T47D (cell line): ENCODE measurements around the gene CBLC.
"Not testable (repeated sequence)": the region's sequence is repeated elsewhere in the genome, so short reads cannot be mapped to it uniquely, and the experiment has no call there.

ENCODE experiments used
- DNase-seq, 2 experiments: peaks; one replicate each; pipeline versions ENCODE4 v3.0.0 to v3.0.0-alpha.2; 2011 to 2012; ENCODE audit warnings: low read depth in 1 of 2, low spot score in 1 of 2
- JUND ChIP-seq: IDR thresholded peaks from 2 replicates; pipeline ENCODE4 v1.6.1; 2012; ENCODE audit warnings: low read depth
- in situ Hi-C: cut with HindIII; loops from 2 replicates; pipeline ENCODE4 v1.10.0; 2016; ENCODE audit warnings: low sequenced_read_pairs, low pct_unique_long_range_greater_than_20kb

CBLC gene

DNA sequence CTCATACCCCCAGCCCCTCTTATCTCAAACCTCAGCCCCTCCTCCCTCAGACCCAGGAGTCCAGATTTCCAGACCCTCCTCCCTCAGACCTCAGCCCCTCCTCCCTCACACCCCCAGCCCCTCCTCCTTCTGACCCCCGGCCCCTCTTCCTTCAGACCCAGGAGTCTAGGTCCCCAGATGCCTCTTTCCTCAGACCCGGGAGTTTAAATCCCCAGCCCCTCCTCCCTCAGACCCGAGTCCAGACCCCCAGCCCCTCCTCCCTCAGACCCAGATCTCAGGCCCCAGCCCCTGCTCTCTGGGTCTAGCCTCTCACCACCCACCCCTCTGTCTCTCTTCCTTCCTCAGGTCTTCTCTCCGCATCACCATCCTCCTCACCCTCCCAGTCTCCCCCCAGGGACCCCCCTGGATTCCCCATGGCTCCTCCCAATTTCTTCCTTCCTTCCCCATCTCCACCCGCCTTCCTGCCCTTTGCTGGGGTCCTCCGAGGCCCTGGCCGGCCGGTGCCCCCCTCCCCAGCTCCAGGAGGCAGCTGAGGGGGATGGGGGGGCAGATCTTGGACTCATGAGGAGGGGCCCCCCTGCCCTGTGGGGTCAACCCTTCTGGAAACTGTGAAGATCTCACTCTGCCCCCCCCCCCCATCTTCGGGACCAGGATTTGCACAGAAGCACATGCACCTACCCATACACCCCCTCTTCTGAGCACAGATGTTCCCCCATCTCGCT is 18.4 kb upstream of the CBLC start:
- DNase-seq: no peak
- no peak for TF ChIP-seq JUND
- in situ Hi-C loops: no loop called here

DNA sequence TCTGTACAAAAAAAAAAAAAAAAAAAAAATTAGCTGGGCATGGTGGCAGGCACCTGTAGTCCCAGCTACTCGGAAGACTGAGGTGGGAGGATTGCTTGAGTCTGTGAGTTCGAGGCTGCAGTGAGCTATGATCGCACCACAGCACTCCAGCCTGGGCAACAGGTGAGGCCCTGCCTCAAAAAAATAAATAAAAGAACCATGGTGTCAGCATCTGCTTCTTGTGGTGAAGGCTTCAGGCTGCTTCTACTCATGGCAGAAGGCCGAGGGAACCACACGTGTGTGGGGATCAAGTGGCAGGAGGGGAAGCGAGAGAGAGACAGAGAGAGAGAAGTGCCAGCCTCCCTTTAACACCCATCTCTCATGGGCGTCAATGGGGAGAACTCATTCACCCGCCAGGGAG is 15.7 kb upstream of the CBLC start:
- in situ Hi-C loops: no loop called here
- DNase-seq: no peak
- no peak for TF ChIP-seq JUND

DNA sequence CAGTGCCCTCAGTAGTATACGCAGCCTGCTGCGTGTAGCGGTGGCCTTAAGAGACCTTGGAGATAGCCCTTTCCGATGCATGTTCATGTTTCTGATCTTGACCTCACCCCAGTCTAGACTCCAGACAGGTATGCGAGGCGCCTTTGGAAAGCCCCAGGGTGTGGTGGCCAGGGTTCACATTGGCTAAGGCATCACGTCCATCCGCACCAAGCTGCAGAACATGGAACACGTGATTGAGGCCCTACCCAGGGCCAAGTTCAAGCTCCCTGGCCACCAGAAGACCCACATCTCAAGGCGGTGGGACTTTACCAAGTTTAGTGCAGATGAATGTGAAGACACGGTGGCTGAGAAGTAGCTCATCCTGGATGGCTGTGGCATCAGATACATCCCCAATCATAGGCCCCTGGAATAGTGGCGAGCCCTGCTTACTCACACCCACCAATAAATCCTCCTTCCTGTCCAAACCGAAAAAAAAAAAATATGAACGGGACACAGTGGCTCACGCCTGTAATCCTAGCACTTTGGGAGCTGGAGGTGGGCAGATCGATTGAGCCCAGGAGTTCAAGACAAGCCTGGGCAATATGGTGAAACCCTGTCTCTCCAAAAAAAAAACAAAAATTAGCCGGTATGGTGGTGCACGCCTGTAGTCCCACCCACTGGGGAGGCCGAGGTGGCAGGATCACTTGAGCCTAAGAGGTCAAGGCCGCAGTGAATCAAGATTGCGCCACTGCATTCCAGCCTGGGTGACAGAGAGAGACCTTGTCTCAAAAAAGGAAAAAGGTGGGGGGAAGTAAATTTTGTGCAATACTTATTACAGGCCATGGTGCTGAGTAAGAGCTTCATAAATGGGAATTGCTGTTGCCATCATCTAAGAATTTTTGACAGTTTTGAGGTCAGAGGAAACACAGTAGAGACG is 12.4 kb upstream of the CBLC start:
- no peak for TF ChIP-seq JUND
- in situ Hi-C loops: no loop called here
- no peak for DNase-seq

DNA sequence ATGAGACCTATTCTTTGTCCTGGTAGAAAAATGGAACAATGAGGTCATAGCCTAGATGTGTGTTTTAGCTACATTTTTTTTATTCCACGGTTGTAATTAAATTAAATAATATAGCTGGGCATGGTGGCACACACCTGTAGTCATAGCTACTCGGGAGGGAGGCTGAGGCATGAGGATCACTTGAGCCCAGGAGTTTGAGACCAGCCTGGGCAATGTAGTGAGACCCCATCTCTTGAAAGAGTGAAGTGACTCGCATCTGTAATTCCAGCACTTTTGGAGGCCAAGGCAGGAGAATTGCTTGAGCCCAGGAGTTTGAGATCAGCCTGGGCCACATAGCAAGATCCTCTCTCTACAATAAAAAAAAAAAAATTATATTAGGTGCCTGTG is 11.7 kb upstream of the CBLC start:
- no peak for DNase-seq
- in situ Hi-C loops: no loop called here
- no peak for TF ChIP-seq JUND

DNA sequence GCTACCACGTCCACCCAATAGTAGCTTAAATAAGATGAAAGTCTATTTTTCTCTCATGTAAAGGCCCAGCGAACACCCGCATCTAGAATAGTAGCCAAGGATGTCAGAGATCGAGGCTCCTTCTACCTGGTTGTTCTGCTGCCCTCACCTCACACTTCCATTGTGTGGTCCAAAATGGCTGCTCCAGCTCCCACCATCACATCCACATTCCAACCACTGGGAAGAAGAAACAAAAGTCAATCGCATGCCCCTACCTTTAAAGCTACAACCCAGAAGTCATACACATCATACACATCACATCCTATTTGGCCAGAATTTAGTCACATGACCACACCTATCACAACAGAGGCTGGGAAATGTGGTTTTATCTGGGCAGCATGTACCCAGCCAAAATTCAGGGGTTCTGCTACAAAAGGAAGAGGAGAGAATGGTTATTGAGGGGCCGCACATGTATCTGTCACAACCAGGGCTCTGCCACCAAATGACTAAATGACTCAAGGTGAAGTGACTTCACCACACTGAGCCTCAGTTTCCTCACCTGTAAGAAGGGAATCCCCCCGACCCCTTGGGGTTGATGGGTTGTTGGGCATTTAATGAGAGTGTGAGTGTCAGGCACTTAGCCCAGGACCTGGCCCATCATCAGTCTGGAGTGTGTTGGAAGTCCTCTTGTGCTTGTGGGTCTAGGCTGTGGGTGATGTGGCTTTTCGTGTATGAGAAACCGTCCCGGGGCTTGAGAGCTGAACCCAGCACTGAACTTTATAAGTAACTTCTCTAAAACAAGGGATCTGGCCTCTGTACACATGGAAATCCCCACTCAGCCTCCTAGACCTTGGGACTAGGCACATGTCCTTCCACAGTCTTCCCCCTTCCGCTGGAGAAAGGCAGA is 10.2 kb upstream of the CBLC start:
- DNase-seq: no peak
- in situ Hi-C loops: no loop called here
- no peak for TF ChIP-seq JUND

DNA sequence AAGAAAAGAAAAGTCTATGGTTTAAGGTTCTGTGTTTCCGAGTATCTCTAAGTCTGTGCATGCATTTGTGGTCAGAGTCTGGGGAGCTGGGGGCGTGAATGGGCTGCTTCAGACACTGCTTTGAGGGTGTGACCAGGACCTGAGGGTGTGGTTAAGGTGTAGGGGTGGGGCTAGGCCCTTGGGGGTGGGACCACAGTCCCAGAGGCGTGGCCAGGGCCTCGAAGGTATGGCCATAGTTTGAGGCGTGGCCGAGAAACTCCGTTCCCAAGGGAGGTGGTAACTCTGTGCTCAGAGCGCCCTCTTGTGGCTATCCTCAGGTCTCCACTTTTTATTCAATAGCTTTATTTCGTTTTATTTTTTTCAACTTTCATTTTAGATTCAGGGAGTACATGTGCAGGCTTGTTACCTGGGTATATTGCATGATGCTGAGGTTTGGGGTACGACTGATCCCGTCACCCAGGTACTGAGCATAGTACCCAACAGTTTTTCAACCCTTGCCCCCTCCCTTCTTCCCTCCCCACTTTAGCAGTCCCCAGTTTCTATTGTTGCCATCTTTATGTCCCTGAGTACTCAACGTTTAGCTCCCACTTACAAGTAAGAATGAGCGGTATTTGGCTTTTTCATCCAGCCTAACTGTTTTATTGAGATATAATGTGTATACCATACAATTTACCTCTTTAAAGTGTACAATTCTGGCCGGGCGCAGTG is 7.0 kb upstream of the CBLC start:
- peak; percentile 83 to 95 for DNase-seq
- in situ Hi-C loops: no loop called here
- no peak for TF ChIP-seq JUND

DNA sequence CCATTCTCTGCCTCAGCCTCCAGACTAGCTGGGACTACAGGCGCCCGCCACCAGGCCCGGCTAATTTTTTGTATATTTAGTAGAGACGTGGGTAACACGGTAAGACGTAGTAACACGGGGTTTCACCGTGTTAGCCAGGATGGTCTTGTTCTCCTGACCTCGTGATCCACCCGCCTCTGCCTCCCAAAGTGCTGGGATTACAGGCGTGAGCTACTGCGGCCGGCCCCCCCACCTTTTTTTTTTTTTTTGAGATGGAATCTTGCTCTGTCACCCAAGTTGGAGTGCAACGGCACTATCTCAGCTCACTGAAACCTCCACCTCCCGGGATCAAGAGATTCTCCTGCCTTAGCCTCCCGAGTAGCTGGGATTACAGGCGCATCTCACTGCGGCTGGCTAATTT is 5.5 kb upstream of the CBLC start:
- in situ Hi-C loops, DNase-seq: not testable (repeated sequence)

DNA sequence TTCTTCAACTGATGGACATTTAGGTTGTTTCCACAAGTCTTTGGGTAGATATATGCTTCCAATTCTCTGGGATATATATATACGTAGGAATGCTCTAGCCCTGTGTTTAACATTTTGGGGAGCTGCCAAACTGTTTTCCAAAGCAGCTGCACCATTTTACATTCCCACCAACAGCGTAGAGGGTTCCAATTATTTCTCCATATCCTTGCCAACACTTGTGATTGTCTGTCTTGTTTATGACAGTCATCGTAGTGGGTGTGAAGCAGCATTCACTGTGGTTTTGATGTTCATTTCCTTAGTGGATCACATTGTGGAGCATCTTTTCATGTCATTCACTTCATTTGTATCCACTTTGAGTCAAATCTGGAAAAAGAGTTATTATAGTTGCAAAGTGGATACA is 4.7 kb upstream of the CBLC start:
- in situ Hi-C loops: no loop called here
- DNase-seq: no peak
- TF ChIP-seq JUND: no peak

DNA sequence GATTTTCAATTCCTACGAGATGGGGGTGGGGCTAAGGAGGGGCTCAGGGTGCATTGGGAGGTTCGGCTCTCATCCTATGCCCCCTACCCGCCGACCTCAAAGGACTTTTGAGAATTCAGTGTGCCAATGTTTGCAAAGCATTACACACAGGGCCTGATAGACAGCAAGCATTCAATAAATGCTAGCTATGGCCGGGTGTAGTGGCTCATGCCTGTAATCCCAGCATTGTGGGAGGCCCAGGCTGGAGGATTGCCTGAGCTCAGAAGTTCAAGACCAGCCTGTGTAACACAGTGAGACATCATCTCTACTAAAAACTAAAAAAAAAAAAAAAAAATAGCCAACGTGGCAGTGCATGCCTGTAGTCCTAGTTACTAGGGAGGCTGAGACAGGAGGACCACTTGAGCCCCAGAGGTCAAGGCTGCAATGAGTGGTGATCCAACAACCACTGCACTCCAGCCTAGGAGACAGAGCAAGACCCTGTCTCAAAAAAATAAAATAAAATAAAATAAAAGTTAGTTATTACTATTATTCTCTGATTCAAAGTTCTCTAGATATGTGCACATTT is 1.9 kb upstream of the CBLC start:
- no peak for TF ChIP-seq JUND
- no peak for DNase-seq
- in situ Hi-C loops: no loop called here

DNA sequence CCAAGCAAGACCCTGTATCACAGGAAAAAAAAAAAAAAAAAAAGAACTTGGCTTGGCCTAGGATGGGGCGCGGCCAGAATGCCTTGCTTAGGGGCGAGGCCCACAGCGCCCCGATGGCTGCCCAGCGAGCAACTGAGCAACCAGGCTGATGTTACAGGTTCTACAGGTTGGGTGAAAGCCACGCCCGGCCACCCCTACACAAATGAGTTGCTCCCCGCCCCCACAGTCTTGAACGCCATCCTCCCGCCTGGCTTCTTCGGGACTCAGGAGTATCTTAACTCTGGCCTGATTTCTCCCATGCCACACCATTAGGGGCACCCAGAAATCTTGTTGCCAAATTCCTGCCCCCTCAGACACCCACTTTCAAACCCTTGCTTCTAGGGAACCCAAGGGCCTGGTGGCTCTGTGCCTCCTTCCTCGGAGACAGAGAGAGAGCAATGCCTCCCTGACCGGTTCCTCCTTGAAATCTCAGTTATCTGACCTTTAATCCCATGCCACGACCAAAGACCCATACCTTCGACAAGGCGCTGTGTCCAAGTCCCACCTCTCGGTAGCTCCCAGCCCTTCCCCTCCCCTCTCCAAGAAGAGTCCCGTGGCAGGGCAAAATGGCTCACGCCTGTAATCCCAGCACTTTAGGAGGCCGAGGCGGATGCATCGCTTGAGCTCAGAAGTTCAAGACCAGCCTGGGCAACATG is 1.1 kb upstream of the CBLC start:
- in situ Hi-C loops: no loop called here
- no peak for TF ChIP-seq JUND

DNA sequence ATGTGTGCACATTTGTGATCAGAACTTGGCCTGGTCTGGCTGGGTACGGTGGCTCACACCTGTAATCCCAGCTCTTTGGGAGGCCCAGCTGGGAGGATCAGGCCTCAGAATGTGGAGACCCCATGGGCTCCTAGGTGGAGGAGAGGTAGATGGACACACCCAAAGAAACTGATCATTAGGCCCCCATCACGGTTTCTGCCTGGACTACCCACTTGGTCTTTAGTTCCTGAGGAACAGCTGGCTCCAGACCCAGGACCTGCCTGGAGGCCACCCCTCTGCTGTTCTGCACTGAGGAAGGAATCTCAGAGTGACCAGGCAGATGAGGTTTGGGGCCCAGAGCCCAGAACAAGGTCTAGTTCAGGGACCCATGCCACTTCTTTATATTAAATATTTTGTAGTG is 1.5 kb downstream of the CBLC start:
- no peak for TF ChIP-seq JUND
- no peak for DNase-seq
- in situ Hi-C loops: no loop called here

More for the DNA sequence above, 1.1 kb upstream of the CBLC start:
- peak; percentile 60 to 93 for DNase-seq

DNA sequence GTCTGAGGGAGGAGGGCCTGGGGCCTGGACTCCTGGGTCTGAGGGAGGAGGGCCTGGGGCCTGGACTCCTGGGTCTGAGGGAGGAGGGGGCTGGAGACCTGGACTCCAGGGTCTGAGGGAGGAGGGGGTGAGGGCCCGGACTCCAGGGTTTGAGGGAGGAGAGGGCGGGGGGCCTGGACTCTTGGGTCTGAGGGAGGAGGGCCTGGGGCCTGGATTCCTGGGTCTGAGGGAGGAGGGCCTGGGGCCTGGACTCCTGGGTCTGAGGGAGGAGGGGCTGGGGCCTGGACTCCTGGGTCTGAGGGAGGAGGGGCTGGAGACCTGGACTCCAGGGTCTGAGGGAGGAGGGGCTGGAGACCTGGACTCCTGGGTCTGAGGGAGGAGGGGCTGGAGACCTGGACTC is 4.0 kb downstream of the CBLC start:
- in situ Hi-C loops, DNase-seq: not testable (repeated sequence)
